NCI-H2171 (cell line): Measurements from ENCODE around the gene CASP3.
"Not testable (repeated sequence)": the region's sequence is repeated elsewhere in the genome, so short reads cannot be mapped to it uniquely, and the experiment has no call there.

ENCODE experiments used
- DNase-seq: peaks from one replicate; lab custom pipeline; 2025; lab: John Stamatoyannopoulos, UW

Gene CASP3

GRCh38 chr4:184664445-184665210 is 15.4 kb upstream of the CASP3 start:
- DNase-seq = no peak

- no peak for DNase-seq
Measured at GRCh38 chr4:184662236-184662635, 13.0 kb upstream of the CASP3 start.

GRCh38 chr4:184660978-184661377 is 11.7 kb upstream of the CASP3 start:
- DNase-seq = no peak

GRCh38 chr4:184657820-184658219 is 8.6 kb upstream of the CASP3 start:
- not testable (repeated sequence) for DNase-seq

GRCh38 chr4:184657144-184657543 is 7.9 kb upstream of the CASP3 start:
- DNase-seq = no peak

GRCh38 chr4:184655889-184656869 is 6.9 kb upstream of the CASP3 start:
- no peak for DNase-seq

- peak; percentile 39 for DNase-seq
Measured at GRCh38 chr4:184653650-184654049, 4.4 kb upstream of the CASP3 start.

- not testable (repeated sequence) for DNase-seq
Measured at GRCh38 chr4:184652681-184653080, 3.4 kb upstream of the CASP3 start.

- no peak for DNase-seq
Measured at GRCh38 chr4:184651899-184652298, 2.7 kb upstream of the CASP3 start.

- DNase-seq = no peak
Measured at GRCh38 chr4:184649971-184650855, 966 bp upstream of the CASP3 start.

GRCh38 chr4:184648313-184649025 is 778 bp downstream of the CASP3 start:
- DNase-seq = no peak

GRCh38 chr4:184648054-184648312 is 1.3 kb downstream of the CASP3 start:
- no peak for DNase-seq

- no peak for DNase-seq
Measured at GRCh38 chr4:184647266-184648053, 1.8 kb downstream of the CASP3 start.

GRCh38 chr4:184645904-184646610 is 3.2 kb downstream of the CASP3 start:
- no peak for DNase-seq

GRCh38 chr4:184644553-184645307 is 4.5 kb downstream of the CASP3 start:
- DNase-seq = no peak

- no peak for DNase-seq
Measured at GRCh38 chr4:184643731-184644130, 5.5 kb downstream of the CASP3 start.

GRCh38 chr4:184641451-184641850 is 7.8 kb downstream of the CASP3 start:
- no peak for DNase-seq

GRCh38 chr4:184641022-184641421 is 8.2 kb downstream of the CASP3 start:
- no peak for DNase-seq

- DNase-seq = no peak
Measured at GRCh38 chr4:184636897-184637296, 12.3 kb downstream of the CASP3 start.
